GM19193 (cell line): ENCODE data around the gene NASP.

Source experiments
- POLR2A ChIP-seq: IDR thresholded peaks from 4 replicates; pipeline ENCODE4 v1.6.1; 2011; ENCODE audit not compliant: insufficient read depth, insufficient read length; ENCODE audit errors: extremely low read depth

The NASP gene

GRCh38 chr1:45583666-45584350, at the start of gene NASP:
NASP (plus strand) TSS chr1:45584041; CDS start chr1:45584147, 106 bp downstream.
- peak; percentile 99 for TF ChIP-seq POLR2A

- no peak for TF ChIP-seq POLR2A
Observed at GRCh38 chr1:45535988-45536766, 47.7 kb upstream of the NASP start.

GRCh38 chr1:45536886-45537285, 47.0 kb upstream of the NASP start:
- no peak for TF ChIP-seq POLR2A

- no peak for TF ChIP-seq POLR2A
Observed at GRCh38 chr1:45541193-45541592, 42.6 kb upstream of the NASP start.

- no peak for TF ChIP-seq POLR2A
Observed at GRCh38 chr1:45542591-45542990, 41.2 kb upstream of the NASP start.

GRCh38 chr1:45543581-45544417, 40.0 kb upstream of the NASP start:
- no peak for TF ChIP-seq POLR2A

GRCh38 chr1:45544530-45544929, 39.3 kb upstream of the NASP start:
- no peak for TF ChIP-seq POLR2A

- no peak for TF ChIP-seq POLR2A
Observed at GRCh38 chr1:45545019-45545493, 38.8 kb upstream of the NASP start.

GRCh38 chr1:45545553-45546310, 38.1 kb upstream of the NASP start:
- no peak for TF ChIP-seq POLR2A

GRCh38 chr1:45550401-45551351, 33.2 kb upstream of the NASP start, which contains the start of gene AKR1A1:
AKR1A1 (plus strand) TSS chr1:45550826; CDS start chr1:45561795, 10,969 bp downstream.
- peak; percentile 93 for TF ChIP-seq POLR2A

- no peak for TF ChIP-seq POLR2A
Observed at GRCh38 chr1:45551684-45552083, 32.2 kb upstream of the NASP start.

- no peak for TF ChIP-seq POLR2A
Observed at GRCh38 chr1:45552331-45552730, 31.5 kb upstream of the NASP start.

- no peak for TF ChIP-seq POLR2A
Observed at GRCh38 chr1:45554198-45554597, 29.6 kb upstream of the NASP start.
